ENCODE measurements around the gene HOXA7.

- TF ChIP-seq CTCF (IDR thresholded peaks at IDR 0.05; ENCODE audit: low read length): no peak
- TF ChIP-seq EZH2 (optimal IDR thresholded peaks at IDR 0.05; ENCODE audit: low read depth, low read length): no peak
Observed at GRCh38 chr7:27179030-27179429, 22.6 kb upstream of the HOXA7 start.
